ENCODE measurements around the gene SBNO2.
"Not testable (repeated sequence)": the region's sequence is repeated elsewhere in the genome, so short reads cannot be mapped to it uniquely, and the experiment has no call there.

SBNO2 gene

DNA sequence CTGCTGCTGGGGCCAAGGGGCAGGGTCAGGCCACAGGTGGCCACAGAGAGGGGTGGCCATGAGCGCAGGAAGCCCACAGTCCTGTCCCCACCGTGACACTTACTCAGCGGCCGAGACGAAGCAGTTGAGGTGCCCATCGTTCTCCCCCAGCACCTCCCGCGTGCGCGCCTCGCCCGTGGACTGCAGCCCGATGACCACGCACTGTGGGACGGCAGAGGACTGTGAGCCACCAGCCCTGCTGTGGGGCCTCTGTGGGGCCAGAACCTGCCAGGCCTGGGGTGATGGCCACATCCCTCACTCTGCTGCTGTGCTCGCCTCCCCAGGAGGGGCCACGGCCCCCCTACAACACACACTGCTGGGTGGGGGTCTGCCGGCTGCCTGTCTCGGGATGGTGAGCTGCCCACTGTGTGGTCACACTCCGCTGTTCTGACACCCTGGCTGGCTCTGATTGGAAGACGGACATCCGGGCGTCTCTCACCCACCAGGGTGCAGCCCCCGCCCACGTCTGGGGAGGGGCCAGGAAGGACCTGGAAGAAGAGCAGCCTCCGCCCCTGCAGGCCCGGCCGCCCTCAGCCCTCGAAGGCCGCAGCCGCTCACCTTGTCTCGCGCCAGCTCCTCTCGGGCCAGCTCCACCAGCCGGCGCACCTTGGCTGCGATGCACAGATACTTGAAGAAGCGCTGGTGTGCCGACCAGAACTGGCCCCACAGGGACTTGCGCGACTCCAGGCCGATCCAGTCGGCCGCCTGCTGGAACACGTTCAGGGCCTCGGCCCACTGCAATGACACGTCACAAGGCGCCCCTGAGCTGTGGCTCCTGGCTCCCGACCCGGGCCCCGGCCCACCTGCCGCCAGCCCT, 57.1 kb downstream of the SBNO2 start:
- no peak for DNase-seq (ENCODE audit: low spot score)

GRCh38 chr19:1115646-1116420, 58.2 kb downstream of the SBNO2 start:
- no peak for DNase-seq (ENCODE audit: low spot score)

- DNase-seq (ENCODE audit: low spot score): not testable (repeated sequence)
Measured at GRCh38 chr19:1114728-1115127, 59.3 kb downstream of the SBNO2 start.

DNA sequence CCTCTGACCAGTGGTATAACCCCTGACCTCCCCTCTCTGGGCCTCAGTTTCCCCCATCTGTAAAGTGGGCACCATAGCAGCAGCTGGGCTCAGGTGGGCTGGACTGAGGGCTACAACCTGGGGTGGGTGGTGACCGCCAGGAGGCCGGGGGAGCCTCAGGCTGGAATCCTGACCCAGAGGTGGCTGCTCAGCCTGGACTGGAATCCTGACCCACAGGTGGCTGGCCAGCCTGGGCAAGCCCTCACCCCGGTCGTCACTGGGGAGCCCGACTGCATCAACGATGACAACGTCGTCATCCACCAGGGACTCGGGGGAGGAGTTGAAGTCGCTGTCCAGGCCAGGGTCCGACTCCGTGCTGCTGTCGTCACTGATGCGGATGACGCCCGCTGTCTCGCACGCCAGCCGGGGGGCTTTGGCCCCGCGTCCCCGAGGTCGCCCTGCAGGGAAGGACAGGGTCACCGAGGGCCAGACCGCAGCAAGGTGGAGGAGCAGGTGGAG, 60.0 kb downstream of the SBNO2 start:
- DNase-seq (ENCODE audit: low spot score): no peak

DNA sequence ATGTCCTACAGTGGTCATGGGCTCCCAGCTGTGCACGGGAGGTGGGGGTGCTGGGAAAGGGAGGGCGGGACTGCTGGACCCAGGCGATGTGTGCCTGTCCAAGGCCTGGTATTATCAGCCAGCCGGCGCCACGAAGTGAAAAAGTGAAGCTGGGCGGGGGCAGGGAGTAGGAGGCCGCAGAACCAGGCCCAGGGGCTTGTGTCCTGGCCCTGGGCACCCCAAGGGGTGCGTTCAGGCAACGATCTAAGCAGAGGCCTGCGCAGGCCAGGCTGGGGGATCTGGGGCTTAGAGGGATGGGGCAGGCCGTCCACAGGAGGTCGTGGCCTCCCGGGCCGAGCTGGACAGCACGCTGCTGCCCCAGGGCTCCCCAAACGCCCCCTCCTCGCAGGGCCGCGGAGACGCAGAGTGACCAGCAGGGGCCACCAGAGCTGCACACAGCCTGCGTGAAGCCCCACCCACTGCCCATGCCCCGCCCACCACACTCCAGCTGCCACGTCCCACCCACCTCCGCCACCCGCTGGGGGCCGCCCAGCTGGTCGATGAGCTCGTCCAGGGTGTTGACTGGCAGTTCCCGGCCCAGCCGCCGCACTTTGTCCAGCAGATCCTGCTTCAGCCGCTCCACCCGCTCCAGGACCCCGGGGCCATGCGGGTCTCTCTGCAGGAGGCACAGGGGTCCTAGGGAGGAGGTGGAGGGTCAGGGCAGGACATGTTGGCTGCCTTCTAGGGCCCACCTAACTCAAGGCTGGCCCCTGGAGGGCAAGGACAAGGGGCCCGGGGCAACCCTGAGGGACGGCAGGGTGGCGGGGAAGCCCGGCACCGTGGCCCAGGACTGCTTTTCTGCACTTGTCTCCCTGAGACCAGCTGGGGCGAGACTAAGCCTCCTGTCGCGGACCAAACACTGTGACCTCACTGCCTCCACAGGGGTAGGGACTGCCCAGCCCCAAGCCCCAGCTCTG, 60.8 kb downstream of the SBNO2 start:
- DNase-seq (ENCODE audit: low spot score): peak; percentile 82

GRCh38 chr19:1112268-1113029, 61.6 kb downstream of the SBNO2 start:
- no peak for DNase-seq (ENCODE audit: low spot score)

DNA sequence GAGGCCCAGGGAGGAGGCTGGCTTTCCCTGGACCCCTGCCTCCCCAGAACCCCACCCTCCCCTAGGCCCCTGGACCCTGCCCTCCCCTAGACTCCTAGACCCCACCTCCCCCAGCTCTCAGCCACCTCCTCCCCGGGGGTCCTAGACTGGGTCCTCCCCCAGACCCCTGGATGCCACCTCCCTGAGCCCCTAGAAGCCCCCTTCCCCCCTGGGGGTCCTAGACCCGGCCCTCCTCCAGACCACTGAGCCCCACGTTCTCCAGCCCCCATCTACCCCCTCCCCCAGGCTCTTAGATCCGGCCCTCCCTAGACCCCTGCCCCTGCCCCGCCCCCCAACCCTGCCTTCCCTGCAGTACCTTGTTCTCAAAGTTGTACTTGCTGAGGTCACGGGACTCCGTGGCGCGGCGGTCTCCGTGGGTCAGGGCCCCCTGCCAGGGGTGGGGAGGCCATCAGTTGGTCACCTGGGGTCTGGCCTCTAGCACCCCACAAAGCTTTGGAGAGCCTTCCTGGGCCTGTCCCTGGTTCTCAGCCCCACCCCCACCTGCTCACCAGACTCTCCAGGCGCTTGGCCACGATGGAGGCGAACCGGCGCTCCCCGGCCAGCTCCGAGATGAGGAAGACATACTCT, 62.3 kb downstream of the SBNO2 start:
- DNase-seq (ENCODE audit: low spot score): no peak

DNA sequence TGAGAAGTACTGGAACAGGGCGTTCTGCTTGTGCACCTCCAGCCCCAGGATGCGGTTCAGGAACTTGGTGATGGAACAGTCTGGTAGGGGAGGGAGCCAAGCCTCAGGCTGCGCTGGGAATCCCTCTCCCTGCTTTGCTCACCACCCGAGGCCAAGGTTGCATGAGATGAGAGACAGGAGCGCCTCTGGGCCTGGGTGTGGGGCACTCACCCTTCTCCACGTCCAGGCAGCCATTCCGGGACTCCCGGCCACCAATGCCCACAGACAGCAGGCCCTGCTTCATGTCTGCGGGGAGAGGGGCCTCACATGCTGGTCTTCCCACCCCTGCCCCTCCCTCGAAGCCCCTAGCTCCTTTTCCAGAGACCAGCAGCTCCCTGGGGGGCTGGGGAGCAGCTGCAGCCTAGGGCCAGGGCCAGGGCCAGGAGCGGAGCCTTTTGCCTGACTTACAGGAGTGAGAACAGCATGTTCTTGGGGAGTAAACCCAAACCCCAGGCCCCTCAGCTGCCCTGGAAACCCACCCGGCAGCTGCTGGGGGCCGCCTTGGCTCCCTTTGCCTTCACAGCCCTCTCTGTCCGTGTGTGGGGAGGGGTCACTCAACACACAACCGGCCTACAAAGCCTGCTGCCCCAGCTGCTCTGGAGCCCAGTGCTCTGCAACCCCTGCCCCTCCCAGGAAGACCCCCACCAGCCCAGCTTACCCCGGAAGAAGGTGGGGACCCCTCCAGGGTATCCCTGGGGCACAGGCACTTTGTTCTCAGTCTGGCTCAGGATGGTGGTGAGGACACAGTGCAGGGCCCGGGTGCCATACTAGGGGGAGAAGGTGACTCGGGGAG, 63.0 kb downstream of the SBNO2 start:
- no peak for DNase-seq (ENCODE audit: low spot score)

DNA sequence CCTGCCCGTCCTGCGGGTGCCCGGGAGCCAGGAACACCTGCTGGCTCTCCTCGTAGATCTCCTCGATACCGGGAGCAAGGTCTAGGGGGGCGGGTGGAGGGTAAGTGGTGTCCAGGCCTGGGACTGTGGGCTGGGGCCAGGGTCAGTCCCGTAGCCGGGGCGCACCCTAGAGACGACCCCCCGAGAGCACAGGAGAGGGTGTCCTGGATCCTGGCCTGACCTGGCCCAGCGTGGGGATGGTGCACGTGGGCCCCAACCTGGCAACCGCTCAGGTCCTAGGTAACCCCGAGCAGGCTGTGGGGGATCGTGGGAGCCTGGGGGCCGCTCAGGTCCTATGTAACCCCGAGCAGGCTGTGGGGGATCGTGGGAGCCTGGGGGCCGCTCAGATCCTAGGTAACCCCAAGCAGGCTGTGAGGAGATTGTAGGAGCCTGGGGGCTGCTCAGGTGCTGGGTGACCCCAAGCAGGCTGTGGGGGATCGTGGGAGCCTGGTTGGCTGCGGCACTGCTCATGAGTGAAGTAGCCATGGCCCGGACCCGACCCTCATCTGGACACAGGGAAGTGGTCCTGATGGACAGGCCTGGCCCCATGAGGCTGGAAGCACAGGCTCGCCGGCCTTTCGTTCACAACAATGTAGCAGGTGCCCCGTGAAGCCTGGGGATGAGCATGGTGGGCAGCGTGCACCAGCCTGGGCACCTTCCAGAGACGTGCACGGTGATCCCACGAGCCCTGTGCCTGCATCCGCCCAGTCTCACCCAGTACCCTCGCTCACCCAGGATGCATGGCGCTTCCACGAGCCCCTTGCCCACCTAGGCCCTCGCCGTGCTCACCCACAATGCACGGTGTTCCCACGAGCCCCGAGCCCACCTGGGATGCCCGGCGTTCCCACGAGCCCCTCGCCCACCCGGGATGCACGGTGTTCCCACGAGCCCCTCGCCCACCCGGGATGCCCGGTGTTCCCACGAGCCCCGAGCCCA, 64.1 kb downstream of the SBNO2 start:
- DNase-seq (ENCODE audit: low spot score): no peak

- DNase-seq (ENCODE audit: low spot score): no peak
Measured at GRCh38 chr19:1109032-1109551, 65.0 kb downstream of the SBNO2 start.

GRCh38 chr19:1108291-1109031, 65.6 kb downstream of the SBNO2 start:
- DNase-seq (ENCODE audit: low spot score): no peak

GRCh38 chr19:1107661-1108261, 66.3 kb downstream of the SBNO2 start:
- DNase-seq (ENCODE audit: low spot score): no peak

GRCh38 chr19:1106841-1107660, 67.0 kb downstream of the SBNO2 start:
- DNase-seq (ENCODE audit: low spot score): no peak

DNA sequence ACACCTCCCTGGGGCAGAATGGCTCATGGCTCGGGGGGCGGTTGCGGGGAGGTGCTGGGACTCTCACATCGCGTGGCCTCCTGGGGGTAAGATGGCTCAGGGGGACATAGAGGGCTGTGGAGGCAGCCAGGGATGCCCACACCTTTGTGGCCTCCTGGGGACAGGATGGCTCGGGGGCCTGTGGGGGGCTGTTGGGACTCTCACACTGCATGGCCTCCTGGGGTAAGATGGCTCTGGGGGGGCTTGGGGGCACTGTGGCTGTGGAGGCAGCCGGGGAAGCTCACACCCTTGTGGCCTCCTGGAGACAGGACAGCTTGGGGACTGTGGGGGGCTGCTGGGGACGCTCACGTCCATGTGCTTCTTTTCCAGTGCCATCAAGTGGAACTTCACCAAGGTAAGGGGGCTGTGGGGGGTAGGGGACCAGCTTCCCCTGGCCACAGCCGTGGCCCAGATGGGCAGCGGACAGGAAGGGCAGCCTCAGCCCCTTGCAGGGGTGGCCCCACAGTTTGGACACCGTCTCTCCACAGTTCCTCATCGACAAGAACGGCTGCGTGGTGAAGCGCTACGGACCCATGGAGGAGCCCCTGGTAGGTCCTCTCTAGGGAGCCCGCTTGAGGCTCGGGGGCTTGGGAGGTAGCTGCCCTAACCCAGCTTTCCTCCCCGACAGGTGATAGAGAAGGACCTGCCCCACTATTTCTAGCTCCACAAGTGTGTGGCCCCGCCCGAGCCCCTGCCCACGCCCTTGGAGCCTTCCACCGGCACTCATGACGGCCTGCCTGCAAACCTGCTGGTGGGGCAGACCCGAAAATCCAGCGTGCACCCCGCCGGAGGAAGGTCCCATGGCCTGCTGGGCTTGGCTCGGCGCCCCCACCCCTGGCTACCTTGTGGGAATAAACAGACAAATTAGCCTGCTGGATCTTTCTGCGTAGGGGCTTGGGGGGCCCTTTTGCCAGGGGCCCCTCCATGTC, 67.9 kb downstream of the SBNO2 start:
- no peak for DNase-seq (ENCODE audit: low spot score)

Data from CD4-positive, alpha-beta T cell treated with Interleukin-15 for 4 hours (primary cell).